CD4-positive, alpha-beta T cell treated with Interleukin-4 for 4 hours (primary cell): ENCODE measurements around the gene CACNA1B.
"Not testable (repeated sequence)": the region's sequence is repeated elsewhere in the genome, so short reads cannot be mapped to it uniquely, and the experiment has no call there.

ENCODE experiments used
- DNase-seq: peaks from one replicate; pipeline ENCODE4 v3.0.0-alpha.2; 2020

CACNA1B gene

DNA sequence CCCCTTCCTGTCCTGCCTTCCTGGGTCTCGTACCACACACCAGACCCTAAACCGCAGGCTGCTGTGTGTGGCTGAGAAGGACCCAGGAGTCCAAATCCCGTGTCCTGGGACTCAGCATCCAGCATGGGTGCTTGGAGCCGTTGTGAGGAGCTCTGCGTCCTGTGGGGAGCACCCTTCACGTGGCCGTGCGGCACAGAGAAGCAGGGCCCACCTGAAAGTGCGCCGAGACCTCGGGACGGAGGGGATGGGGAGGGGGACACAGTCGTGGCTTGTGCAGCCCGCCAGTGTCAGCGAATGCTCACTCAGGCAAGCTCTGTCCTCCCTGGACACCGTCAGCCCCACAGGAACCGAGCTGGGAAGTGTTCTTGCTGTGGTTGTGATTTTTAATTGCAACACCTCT, 244.6 kb downstream of the CACNA1B start:
- no peak for DNase-seq

- no peak for DNase-seq
These were observed 245.1 kb downstream of the CACNA1B start for GRCh38 chr9:138122676-138123075.

GRCh38 chr9:138123086-138123485, 245.5 kb downstream of the CACNA1B start:
- DNase-seq, result no peak

- not testable (repeated sequence) for DNase-seq
These were observed 248.7 kb downstream of the CACNA1B start for GRCh38 chr9:138126090-138126857.

DNA sequence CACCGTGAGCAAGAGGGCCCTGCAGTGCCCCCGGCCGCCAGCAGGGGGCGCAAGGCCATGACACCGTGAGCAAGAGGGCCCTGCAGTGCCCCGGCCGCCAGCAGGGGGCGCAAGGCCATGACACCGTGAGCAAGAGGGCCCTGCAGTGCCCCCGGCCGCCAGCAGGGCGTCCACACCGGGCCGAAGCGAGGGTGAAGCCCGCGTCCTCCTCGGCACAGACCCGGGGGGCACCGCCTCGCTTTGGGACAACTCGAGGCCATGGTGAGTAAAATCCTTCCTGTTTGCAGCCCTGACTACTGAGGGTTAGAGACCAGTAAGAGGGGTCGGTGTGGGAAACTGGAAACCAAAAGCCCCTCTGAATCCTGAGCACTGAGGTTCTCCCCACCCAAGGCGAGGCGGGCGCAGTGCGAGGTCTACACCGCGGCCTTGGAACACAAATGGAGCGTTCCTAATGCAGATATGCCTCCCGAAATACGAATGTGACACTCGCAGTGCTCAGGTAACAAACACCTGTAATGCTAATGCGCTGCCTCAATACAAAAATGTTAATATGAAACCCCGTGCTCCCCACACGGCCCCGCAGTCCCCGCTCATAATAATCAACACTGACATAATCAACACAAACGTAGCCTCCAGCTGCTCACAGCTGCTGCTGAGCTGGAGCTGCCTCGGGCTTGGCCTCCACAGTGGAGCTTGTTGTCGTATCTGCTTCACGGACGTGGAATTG, 249.4 kb downstream of the CACNA1B start:
- DNase-seq, result not testable (repeated sequence)

DNA sequence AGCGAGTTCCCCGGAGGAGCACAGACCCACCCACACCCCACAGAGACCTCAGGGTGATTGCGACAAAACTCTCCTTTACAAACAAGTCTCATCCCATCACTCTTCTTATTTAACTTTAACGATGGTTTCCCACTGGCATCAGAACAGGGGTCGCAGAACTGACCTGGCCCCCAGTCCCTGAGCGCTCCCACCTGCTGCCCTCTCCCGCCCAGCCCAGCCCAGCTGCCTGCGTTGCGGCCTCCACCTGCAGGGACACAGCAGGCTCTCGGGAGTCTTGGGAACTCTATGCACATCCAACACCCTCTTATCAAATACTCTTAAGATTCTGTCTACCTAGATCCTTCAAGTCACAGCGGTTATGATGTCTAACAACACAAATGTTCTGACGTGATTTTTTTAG, 250.4 kb downstream of the CACNA1B start:
- not testable (repeated sequence) for DNase-seq

GRCh38 chr9:138129318-138129717, 251.7 kb downstream of the CACNA1B start:
- DNase-seq, result not testable (repeated sequence)

DNA sequence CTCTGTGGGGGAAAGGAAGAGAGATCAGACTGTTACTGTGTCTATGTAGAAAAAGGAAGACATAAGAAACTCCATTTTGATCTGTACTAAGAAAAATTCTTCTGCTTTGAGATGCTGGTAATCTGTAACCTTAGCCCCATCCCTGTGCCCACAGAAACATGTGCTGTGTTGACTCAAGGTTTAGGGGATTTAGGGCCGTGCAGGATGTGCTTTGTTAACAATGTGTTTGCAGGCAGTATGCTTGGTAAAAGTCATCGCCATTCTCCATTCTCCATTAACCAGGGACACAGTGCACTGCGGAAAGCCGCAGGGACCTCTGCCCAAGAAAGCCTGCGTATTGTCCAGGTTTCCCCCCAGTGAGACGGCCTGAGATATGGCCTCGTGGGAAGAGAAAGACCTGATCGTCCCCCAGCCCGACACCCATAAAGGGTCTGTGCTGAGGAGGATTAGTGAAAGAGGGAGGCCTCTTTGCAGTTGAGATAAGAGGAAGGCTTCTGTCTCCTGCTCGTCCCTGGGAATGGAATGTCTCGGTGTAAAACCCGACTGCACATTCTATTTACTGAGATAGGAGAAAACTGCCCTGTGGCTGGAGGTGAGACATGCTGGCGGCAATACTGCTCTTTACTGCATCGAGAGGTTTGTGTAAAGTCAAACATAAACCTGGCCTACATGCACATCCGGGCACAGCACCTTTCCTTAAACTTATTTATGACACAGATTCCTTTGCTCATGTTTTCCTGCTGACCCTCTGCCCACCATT, 255.5 kb downstream of the CACNA1B start:
- not testable (repeated sequence) for DNase-seq

GRCh38 chr9:138134581-138134980, 257.0 kb downstream of the CACNA1B start:
- not testable (repeated sequence) for DNase-seq

DNA sequence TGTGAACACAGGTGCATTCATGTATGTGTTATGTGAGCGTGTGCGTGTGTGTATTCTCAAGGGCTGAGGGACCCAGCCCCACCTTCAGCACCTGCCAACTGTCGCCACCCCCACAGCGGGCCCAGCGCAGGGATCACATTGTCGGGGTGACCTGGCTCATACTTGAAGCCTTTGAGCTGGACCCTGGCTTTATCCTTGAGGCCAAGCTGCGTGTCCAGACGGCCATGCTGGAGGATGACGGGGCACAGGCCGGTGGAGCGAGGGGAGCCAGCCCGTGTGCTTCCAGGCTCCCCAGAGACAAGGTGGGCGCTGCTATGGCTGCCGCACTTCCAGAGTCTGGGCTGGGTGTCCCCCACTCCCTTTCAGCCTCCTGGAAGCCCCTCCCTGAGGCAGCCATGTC, 261.5 kb downstream of the CACNA1B start:
- DNase-seq, result not testable (repeated sequence)

- DNase-seq, result not testable (repeated sequence)
These were observed 263.4 kb downstream of the CACNA1B start for GRCh38 chr9:138140980-138141379.

DNA sequence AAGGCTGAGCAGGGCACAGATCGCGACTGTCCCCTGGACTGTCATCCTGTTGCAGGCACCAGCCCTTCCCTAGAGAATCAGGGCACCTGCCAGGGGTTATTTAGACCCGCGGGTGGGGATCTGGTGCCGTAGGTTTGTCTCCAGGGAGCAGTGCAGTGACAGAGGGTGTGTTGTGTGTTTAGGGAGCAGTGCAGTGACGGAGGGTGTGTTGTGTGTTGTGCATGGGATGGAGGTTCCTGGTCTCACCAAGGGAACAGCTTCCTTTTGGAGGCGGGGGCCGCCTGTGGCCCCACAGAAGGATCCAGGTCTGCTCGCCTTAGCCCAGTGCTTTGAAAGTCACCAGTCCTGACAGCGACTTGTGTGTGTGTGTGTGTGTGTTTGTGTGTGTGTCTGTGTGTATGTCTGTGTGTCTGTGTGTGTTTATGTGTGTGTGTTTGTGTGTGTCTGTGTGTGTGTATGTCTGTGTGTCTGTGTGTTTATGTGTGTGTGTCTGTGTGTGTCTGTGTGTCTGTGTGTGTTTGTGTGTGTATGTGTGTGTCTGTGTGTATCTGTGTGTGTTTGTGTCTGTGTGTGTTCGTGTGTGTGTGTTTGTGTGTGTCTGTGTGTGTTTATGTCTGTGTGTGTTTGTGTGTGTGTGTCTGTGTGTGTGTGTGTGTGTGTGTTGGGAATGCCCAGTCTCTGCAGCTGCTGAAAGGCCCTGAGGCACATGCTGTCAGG, 265.1 kb downstream of the CACNA1B start:
- DNase-seq, result not testable (repeated sequence)

GRCh38 chr9:138143491-138143890, 265.9 kb downstream of the CACNA1B start:
- DNase-seq, result not testable (repeated sequence)

- DNase-seq, result not testable (repeated sequence)
These were observed 270.0 kb downstream of the CACNA1B start for GRCh38 chr9:138147556-138147955.

DNA sequence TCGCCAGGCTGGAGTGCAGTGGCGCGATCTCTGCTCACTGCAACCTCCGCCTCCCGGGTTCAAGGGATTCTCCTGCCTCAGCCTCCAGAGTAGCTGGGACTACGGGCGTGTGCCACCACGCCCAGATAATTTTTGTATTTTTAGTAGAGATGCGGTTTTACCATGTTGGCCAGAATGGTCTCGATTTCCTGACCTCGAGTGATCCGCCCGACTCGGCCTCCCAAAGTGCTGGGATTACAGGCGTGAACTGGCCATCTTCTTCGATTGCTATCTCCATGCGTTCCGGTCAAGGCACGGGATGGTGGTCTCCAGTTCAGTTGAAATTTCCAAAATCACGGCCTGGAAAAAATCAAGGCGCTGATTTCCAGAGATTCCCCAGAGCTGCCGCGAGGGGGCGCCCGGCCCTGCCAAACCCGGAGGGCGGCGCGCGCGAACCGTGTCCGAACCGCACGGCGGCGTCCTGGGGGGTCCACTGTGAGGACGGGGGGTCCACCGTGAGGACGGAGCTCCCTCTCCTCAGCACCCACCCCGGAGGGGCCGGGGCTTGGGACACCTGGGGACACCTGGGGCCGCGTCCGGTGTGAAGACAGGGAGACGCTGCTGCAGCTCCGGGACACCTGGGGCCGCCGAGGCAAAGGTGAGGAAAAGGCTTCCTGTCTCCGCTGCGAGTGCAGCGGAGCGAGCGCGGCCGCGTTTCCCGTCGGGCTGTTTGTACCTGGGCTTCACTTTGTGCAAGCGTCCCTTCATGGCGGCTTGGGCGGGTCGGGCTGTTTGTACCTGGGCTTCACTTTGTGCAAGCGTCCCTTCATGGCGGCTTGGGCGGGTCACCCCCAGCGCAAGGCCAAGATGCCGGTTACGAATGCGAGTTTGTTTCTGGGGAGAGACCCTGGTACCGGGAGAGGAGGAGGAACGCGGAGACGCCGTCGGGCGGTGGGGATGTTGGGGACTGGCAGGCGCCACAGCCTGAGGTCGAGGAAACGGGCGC, 272.4 kb downstream of the CACNA1B start:
- DNase-seq, result not testable (repeated sequence)

GRCh38 chr9:138155788-138156187, 278.2 kb downstream of the CACNA1B start:
- DNase-seq, result not testable (repeated sequence)

GRCh38 chr9:138166793-138167192, 289.2 kb downstream of the CACNA1B start:
- not testable (repeated sequence) for DNase-seq
